Thyroid gland (tissue), 4 donors: ENCODE data around the gene RAB31.

Experiments used
- CTCF ChIP-seq, 6 experiments: fragments of 200-600 bp in 3 of 6; fragments of 450-650 bp in 3 of 6; sonication (generic) in 3 of 6; IDR thresholded peaks; one replicate each; pipeline ENCODE4 v1.5.1; 2016 to 2019; ENCODE audit warnings: antibody characterized with exemption in 6 of 6, mild to moderate bottlenecking in 2 of 6, inconsistent platforms in 1 of 6, moderate library complexity in 1 of 6
- POLR2A ChIP-seq, 2 donors: fragments of 450-650 bp; IDR thresholded peaks; one replicate each; pipeline ENCODE4 v1.6.1; 2017; ENCODE audit warnings: antibody characterized with exemption in 2 of 2, mild to moderate bottlenecking in 2 of 2, moderate library complexity in 1 of 2

- TF ChIP-seq CTCF (IDR thresholded peaks at IDR 0.05) = no peak
- TF ChIP-seq POLR2A (IDR thresholded peaks at IDR 0.05) = no peak
These were observed 28.9 kb downstream of the RAB31 start for GRCh38 chr18:9737006-9737405.
